PFSK-1 (cell line): ENCODE results near the gene HSPA12A.

Experiments
- FOXP2 ChIP-seq: optimal IDR thresholded peaks from 2 replicates; pipeline ENCODE3; 2011; ENCODE audit warnings: borderline replicate concordance, control low read depth, inconsistent platforms; ENCODE audit not compliant: insufficient read depth; ENCODE audit errors: extremely low read length, extremely low read depth
- POLR2AphosphoS5 ChIP-seq: IDR thresholded peaks from 2 replicates; pipeline ENCODE4 v1.6.1; 2012; ENCODE audit warnings: low read depth, mild to moderate bottlenecking, control low read depth, low read length, moderate library complexity
- SIN3A ChIP-seq: IDR thresholded peaks from 2 replicates; pipeline ENCODE4 v1.6.1; 2012; ENCODE audit warnings: mild to moderate bottlenecking, low read length, moderate library complexity, borderline replicate concordance; ENCODE audit not compliant: insufficient read depth
- TAF1 ChIP-seq: IDR thresholded peaks from 2 replicates; pipeline ENCODE4 v1.6.1; 2012; ENCODE audit warnings: low read length, control low read depth, borderline replicate concordance; ENCODE audit not compliant: insufficient read depth
- TF ChIP-seq, protein P1 (sequence below), 2 experiments: IDR thresholded peaks; 2 replicates each; pipeline versions ENCODE4 v1.6.1 to v1.8.0; 2011 to 2012; ENCODE audit warnings: low read depth in 2 of 2, low read length in 2 of 2, control low read depth in 1 of 2, inconsistent platforms in 1 of 2, mild to moderate bottlenecking in 1 of 2, moderate library complexity in 1 of 2; ENCODE audit not compliant: insufficient read depth in 1 of 2

Gene HSPA12A

GRCh38 chr10:116760919-116761318 lies 18.6 kb upstream of the HSPA12A start:
- TF ChIP-seq TAF1 (no peak), POLR2AphosphoS5 (no peak), FOXP2 (no peak), SIN3A (no peak)
- TF ChIP-seq, protein P1, sequence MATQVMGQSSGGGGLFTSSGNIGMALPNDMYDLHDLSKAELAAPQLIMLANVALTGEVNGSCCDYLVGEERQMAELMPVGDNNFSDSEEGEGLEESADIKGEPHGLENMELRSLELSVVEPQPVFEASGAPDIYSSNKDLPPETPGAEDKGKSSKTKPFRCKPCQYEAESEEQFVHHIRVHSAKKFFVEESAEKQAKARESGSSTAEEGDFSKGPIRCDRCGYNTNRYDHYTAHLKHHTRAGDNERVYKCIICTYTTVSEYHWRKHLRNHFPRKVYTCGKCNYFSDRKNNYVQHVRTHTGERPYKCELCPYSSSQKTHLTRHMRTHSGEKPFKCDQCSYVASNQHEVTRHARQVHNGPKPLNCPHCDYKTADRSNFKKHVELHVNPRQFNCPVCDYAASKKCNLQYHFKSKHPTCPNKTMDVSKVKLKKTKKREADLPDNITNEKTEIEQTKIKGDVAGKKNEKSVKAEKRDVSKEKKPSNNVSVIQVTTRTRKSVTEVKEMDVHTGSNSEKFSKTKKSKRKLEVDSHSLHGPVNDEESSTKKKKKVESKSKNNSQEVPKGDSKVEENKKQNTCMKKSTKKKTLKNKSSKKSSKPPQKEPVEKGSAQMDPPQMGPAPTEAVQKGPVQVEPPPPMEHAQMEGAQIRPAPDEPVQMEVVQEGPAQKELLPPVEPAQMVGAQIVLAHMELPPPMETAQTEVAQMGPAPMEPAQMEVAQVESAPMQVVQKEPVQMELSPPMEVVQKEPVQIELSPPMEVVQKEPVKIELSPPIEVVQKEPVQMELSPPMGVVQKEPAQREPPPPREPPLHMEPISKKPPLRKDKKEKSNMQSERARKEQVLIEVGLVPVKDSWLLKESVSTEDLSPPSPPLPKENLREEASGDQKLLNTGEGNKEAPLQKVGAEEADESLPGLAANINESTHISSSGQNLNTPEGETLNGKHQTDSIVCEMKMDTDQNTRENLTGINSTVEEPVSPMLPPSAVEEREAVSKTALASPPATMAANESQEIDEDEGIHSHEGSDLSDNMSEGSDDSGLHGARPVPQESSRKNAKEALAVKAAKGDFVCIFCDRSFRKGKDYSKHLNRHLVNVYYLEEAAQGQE (IDR thresholded peaks at IDR 0.05; ENCODE audit: insufficient read depth in 1 of 2, low read depth in 2 of 2, low read length in 2 of 2), result no peak

- no peak for TF ChIP-seq POLR2AphosphoS5
- TF ChIP-seq FOXP2, result no peak
- TF ChIP-seq SIN3A, result no peak
- TF ChIP-seq, protein P1 (IDR thresholded peaks at IDR 0.05; ENCODE audit: insufficient read depth in 1 of 2, low read depth in 2 of 2, low read length in 2 of 2), result no peak
- no peak for TF ChIP-seq TAF1
Measured at GRCh38 chr10:116757246-116757645, 14.9 kb upstream of the HSPA12A start.

DNA sequence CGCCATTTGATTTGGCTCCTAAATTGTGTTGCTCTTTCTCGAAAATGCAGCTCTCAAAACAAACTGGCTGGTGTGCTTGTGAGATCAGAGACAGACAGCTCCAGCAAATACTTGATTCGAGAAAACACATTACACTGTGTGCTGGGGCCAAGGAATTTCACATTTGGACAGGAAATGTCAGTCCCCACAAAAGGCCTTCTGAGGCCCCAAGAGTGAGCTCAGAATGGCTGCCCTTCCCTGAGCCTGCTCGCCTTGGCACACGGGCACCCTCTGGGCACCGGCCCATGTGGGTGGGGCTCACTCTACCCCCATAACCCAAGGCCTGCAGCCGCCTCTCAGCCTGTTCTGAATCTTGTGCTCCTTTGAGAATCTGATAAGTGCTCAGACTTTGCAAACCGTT lies 13.9 kb upstream of the HSPA12A start:
- no peak for TF ChIP-seq TAF1
- no peak for TF ChIP-seq FOXP2
- TF ChIP-seq SIN3A, result no peak

GRCh38 chr10:116753759-116754158 lies 11.4 kb upstream of the HSPA12A start:
- TF ChIP-seq, protein P1 (IDR thresholded peaks at IDR 0.05; ENCODE audit: insufficient read depth in 1 of 2, low read depth in 2 of 2, low read length in 2 of 2), result no peak
- no peak for TF ChIP-seq TAF1
- TF ChIP-seq FOXP2, result no peak
- no peak for TF ChIP-seq POLR2AphosphoS5
- no peak for TF ChIP-seq SIN3A

- TF ChIP-seq, protein P1 (IDR thresholded peaks at IDR 0.05; ENCODE audit: insufficient read depth in 1 of 2, low read depth in 2 of 2, low read length in 2 of 2), result no peak
- no peak for TF ChIP-seq FOXP2
- no peak for TF ChIP-seq POLR2AphosphoS5
- TF ChIP-seq SIN3A, result no peak
- TF ChIP-seq TAF1, result no peak
Measured at GRCh38 chr10:116752969-116753665, 10.8 kb upstream of the HSPA12A start.
